HG03060 (cell line): ENCODE results near the gene SERPINB1.

Experiments
- ATAC-seq: cut with Tn5 transposase; IDR thresholded peaks from one replicate; pipeline ENCODE4 v1.9.1; 2021; ENCODE audit warnings: low read depth, moderate number of reproducible peaks; ENCODE audit not compliant: unreplicated experiment

Gene SERPINB1

DNA sequence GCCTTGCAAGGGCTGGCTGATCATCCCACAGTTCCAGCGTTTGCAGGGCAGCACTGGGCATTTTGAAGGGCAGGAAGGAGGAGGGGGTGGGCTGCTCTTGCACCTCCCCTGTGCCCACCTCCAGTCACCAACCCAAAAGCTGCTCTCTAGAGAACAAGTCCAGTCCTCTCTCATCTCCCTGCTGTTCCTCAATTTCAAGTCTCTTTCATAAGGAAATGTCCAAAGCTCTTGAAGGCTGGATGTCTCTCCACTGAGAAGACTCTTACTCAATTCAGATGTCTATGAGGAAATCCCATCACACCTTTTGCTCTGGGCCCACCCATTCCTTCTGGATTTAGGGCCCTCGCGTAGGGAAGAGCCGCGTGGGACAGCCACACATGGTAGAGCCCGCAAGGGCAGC, 44.8 kb downstream of the SERPINB1 start:
- ATAC-seq: no peak

DNA sequence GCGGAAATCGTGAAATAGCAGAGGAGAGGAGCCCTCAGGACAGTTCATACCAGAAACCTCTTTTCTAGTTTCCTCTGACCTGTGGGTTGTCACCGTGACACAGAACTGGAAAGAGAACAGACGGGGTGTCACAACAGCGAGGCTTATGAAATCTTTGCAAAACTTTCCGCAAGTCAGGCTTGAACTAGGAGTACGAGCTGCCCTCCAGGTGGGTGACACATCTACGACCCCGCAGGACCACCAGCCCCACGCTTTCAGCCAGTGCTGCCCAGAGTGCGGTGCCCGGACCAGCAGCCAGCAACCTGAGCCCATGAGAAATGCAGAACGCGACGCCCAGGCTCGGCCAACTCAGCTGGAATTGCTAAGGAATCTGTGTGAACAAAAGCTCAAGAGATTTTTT, 45.7 kb downstream of the SERPINB1 start:
- no peak for ATAC-seq

DNA sequence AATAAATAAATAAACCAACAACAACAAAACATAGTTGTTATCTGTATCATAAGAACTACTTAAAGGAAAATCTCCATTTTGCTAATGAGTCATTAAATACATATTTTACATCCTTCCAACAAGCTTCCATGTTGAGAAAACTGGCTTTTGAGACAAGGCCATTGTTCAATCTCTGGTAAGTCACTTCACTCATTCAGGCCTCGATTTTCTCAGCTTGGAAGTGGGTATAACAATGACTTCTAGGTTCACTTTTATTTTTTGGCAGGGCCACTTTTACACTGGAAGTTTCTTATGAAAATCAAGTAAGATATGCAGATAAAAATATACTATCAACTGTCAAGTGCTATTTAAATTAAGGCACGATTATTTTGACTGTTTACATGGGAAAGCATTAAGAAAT, 46.5 kb downstream of the SERPINB1 start:
- no peak for ATAC-seq

- no peak for ATAC-seq
These were observed 47.4 kb downstream of the SERPINB1 start for GRCh38 chr6:2794171-2794730.

GRCh38 chr6:2793534-2794151, 48.0 kb downstream of the SERPINB1 start:
- ATAC-seq: no peak

- ATAC-seq: no peak
These were observed 49.1 kb downstream of the SERPINB1 start for GRCh38 chr6:2792330-2793110.

DNA sequence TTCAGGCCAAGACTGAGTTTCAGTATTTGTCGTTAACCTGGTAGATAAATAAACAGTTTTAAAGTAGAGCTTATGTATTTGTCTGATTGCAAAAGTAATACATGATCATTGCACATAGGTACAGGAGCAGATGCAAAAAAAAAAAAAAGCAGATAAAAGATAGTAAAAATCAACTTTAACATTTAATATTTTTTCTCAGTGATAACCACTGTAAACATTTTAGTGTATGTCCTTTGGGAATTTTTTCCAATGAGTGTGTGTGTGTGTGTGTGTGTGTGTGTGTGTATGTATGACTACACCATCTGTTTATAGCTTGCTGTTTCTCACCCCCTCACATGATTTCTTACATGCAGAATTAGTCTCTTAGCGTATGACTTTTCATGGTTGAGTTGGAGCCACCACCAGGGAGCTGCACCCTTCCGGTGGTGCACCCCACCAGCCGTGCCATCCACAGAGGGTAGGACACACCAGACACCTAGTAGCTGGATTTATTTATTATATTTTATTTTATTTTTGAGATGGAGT, 50.2 kb downstream of the SERPINB1 start:
- no peak for ATAC-seq

DNA sequence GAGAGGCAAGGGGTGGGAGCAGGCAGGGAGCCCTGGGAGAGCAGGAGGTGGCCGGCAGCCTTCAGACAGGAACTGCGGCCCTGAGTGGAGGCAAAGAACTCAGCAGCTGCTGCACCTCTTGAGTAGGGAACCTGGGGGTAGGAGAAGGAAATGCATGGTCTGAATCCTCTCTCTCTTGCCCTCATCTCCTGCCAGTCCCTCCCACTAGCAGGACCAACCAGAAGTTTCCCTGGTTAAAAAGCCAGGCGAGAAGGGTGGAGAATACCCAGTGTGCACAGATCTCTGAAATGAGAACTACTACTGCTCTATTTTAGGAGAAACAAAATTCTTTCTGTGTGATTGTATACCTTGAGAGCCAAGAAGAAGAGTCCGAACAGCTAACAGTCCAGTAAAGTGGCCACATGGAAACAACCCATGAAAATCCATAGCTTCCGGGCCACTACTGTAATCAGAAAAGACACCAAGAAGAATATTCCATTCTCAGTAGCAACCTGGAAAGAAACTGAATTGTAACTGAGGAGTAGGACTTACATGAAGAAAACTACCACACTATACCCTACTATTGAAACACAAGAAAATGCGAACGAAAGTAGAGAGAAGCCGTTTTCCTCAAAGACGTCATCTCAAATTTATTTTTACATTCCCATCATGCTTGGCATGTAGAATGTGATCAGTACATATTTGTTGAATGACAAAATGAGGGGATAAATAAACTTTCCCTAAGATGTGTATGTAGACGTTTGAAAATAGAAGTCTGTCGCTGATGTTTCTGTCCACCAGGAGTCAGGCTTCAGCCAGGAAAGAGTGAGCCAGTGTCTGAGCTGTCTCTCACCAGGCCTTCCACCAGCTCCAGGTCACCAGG, 50.8 kb downstream of the SERPINB1 start:
- no peak for ATAC-seq

DNA sequence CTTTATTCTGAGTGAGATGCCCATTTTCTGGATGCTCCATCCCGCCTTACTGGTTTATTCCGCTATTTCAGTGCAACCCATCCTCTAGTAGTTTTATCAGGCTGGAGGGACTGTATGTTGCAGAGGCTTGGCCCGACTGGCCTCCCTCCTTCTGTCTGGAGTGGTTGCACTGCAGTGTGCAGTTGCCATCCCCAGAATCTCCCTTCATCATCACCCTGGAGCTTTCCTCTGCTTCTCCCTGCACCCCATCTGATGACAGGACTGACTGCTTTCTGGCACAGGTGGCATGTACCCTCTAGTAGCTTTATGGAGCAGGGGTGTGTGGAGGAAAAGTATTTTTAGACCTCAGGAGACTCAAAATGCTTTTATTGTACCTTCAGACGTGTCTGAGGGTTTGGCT, 55.4 kb downstream of the SERPINB1 start:
- ATAC-seq: no peak

DNA sequence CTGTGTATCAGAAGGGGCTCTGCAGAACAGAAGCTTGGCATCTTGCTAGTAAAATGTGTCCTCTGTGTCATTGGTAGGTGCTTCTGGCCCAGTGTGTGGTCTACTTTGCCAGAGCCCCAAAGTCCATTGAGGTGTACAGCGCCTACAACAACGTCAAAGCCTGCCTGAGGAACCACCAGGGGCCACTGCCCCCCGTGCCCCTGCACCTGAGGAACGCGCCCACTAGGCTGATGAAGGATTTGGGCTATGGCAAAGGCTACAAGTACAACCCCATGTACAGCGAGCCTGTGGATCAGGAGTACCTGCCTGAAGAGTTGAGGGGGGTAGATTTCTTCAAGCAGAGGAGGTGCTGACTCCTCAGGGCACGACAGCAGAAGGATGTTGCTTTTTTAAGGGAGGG, 56.7 kb downstream of the SERPINB1 start:
- no peak for ATAC-seq

- no peak for ATAC-seq
These were observed 57.6 kb downstream of the SERPINB1 start for GRCh38 chr6:2784061-2784460.

- ATAC-seq: no peak
These were observed 58.3 kb downstream of the SERPINB1 start for GRCh38 chr6:2783188-2783963.

GRCh38 chr6:2782825-2783187, 58.9 kb downstream of the SERPINB1 start:
- ATAC-seq: no peak

GRCh38 chr6:2782356-2782708, 59.3 kb downstream of the SERPINB1 start:
- no peak for ATAC-seq
